K562 (cell line): ENCODE measurements around the gene RIC3. TPM values are rescaled to one million over a fixed set of nuclear protein-coding genes. Genes with fewer than 3 reads are reported as not detected.

ENCODE experiments used
- PHF21A ChIP-seq: fragments of 450-650 bp; IDR thresholded peaks from 2 replicates; pipeline ENCODE4 v1.6.1; 2017; ENCODE audit warnings: low read depth, borderline replicate concordance
- PRDM10 ChIP-seq: fragments of 450-650 bp; IDR thresholded peaks from 2 replicates; pipeline ENCODE4 v1.6.1; 2018; ENCODE audit not compliant: partially characterized antibody
- RNF2 ChIP-seq: sonication (generic); IDR thresholded peaks from 2 replicates; pipeline ENCODE4 v1.6.1; 2016
- ZNF143 ChIP-seq: sonication (generic); formaldehyde crosslinking; IDR thresholded peaks from 2 replicates; pipeline ENCODE4 v1.9.0; 2022; ENCODE audit warnings: mild to moderate bottlenecking, missing genetic modification reagents
- ZNF354B ChIP-seq: fragments of 250-450 bp; sonication (Bioruptor Pico); IDR thresholded peaks from 2 replicates; pipeline ENCODE4 v1.4.0; 2020
- polyA plus RNA-seq, 8 experiments: library from polyadenylated mRNA; depleted of rRNA in 4 of 8; stranded (reverse) in 5 of 8; unstranded in 3 of 8; fragments of >200 nt; fragmentation: Nextera tagmentation in 2 of 8; fragmentation: Illumina TruSeq in 1 of 8; extraction: Ambion mirVana in 2 of 8; extraction: Trizol in 1 of 8; gene quantifications; 2 replicates each; pipeline versions ENCODE4 v1.2.1 to v1.2.3, GENCODE V29; 2011 to 2014; ENCODE audit warnings: inconsistent platforms in 1 of 8, missing spikeins in 1 of 8
- total RNA-seq, 7 experiments: library from RNA; depleted of rRNA in 6 of 7; stranded (reverse); fragments of >200 nt in 6 of 7; fragmentation: Illumina TruSeq in 2 of 7; extraction: Trizol in 2 of 7; gene quantifications; 2 replicates each; pipeline versions ENCODE4 v1.2.1 to v1.2.3, GENCODE V29; 2011 to 2021; ENCODE audit warnings: low replicate concordance in 1 of 7
- TF ChIP-seq, protein P1 (sequence below), 2 experiments: fragments of 150-350 bp in 1 of 2; IDR thresholded peaks; 2 replicates each; pipeline ENCODE4 v1.6.1; 2012 to 2016; ENCODE audit warnings: low read depth in 2 of 2, low read length in 2 of 2, mild to moderate bottlenecking in 1 of 2, moderate library complexity in 1 of 2

Gene RIC3
- total and polyA plus RNA-seq, 9 of the 15 experiments (the other 6 are each of a cell fraction or from before 2014, with no cell fraction given) = 0.03 to 0.16 (median 0.05) TPM; not detected in 4

GRCh38 chr11:8065031-8065430, 103.8 kb downstream of the RIC3 start (continued):
- TF ChIP-seq, protein P1, sequence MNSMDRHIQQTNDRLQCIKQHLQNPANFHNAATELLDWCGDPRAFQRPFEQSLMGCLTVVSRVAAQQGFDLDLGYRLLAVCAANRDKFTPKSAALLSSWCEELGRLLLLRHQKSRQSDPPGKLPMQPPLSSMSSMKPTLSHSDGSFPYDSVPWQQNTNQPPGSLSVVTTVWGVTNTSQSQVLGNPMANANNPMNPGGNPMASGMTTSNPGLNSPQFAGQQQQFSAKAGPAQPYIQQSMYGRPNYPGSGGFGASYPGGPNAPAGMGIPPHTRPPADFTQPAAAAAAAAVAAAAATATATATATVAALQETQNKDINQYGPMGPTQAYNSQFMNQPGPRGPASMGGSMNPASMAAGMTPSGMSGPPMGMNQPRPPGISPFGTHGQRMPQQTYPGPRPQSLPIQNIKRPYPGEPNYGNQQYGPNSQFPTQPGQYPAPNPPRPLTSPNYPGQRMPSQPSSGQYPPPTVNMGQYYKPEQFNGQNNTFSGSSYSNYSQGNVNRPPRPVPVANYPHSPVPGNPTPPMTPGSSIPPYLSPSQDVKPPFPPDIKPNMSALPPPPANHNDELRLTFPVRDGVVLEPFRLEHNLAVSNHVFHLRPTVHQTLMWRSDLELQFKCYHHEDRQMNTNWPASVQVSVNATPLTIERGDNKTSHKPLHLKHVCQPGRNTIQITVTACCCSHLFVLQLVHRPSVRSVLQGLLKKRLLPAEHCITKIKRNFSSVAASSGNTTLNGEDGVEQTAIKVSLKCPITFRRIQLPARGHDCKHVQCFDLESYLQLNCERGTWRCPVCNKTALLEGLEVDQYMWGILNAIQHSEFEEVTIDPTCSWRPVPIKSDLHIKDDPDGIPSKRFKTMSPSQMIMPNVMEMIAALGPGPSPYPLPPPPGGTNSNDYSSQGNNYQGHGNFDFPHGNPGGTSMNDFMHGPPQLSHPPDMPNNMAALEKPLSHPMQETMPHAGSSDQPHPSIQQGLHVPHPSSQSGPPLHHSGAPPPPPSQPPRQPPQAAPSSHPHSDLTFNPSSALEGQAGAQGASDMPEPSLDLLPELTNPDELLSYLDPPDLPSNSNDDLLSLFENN (IDR thresholded peaks at IDR 0.05; ENCODE audit: low read depth in 2 of 2, low read length in 2 of 2) = no peak
- TF ChIP-seq PHF21A (no peak), ZNF143 (CRISPR knock-in tag) (no peak), RNF2 (no peak), ZNF354B (CRISPR knock-in tag) (no peak), PRDM10 (no peak)
